Neuron (in vitro differentiated cells): ENCODE data around the gene PRELP.
"Not testable (repeated sequence)": the region's sequence is repeated elsewhere in the genome, so short reads cannot be mapped to it uniquely, and the experiment has no call there.

Experiments used
- H2AFZ ChIP-seq: one replicate; pipeline ENCODE4 v1.6.1; 2013; ENCODE audit warnings: low read depth, mild to moderate bottlenecking, inconsistent platforms, low read length, moderate library complexity
- H3K27me3 ChIP-seq: one replicate; pipeline ENCODE4 v1.6.1; 2013; ENCODE audit warnings: low read length; ENCODE audit not compliant: insufficient read depth
- H3K36me3 ChIP-seq: one replicate; pipeline ENCODE4 v1.6.1; 2013; ENCODE audit warnings: low read length; ENCODE audit not compliant: insufficient read depth
- H3K4me1 ChIP-seq: one replicate; pipeline ENCODE4 v1.6.1; 2013; ENCODE audit warnings: low read length; ENCODE audit not compliant: insufficient read depth
- H3K4me3 ChIP-seq: 2 replicates; pipeline ENCODE4 v1.5.1; 2013; ENCODE audit warnings: mild to moderate bottlenecking, low read length, moderate library complexity
- H3K9me3 ChIP-seq: one replicate; pipeline ENCODE4 v1.6.1; 2013; ENCODE audit warnings: low read length

PRELP gene

GRCh38 chr1:203507759-203508158, 32.2 kb downstream of the PRELP start:
- Histone ChIP-seq H3K9me3 (no peaks in the 10 kb centered on the region), H3K36me3 (no peaks in the 10 kb centered on the region), H3K27me3 (peaks cover 5% of the 10 kb centered on the region), H3K4me1 (peaks cover 35% of the 10 kb centered on the region), H3K4me3 (no peak overlapping the region), H2AFZ (peak overlapping the region; percentile 4)

GRCh38 chr1:203508463-203509073, 33.0 kb downstream of the PRELP start:
- peak overlapping the region; percentile 4 for H2AFZ ChIP-seq
- no peaks in the 10 kb centered on the region for H3K36me3 ChIP-seq
- H3K4me1 ChIP-seq: peaks cover 43% of the 10 kb centered on the region
- peaks cover under 1% of the 10 kb centered on the region for H3K27me3 ChIP-seq
- H3K9me3 ChIP-seq: no peaks in the 10 kb centered on the region
- no peak overlapping the region for H3K4me3 ChIP-seq

GRCh38 chr1:203509135-203509534, 33.5 kb downstream of the PRELP start:
- Histone ChIP-seq H3K9me3 (no peaks in the 10 kb centered on the region), H3K4me3 (no peak overlapping the region), H3K36me3 (no peaks in the 10 kb centered on the region), H3K4me1 (peaks cover 49% of the 10 kb centered on the region), H3K27me3 (no peaks in the 10 kb centered on the region), H2AFZ (peak overlapping the region; percentile 4)

GRCh38 chr1:203511513-203511912, 35.9 kb downstream of the PRELP start:
- H3K9me3 ChIP-seq: no peaks in the 10 kb centered on the region
- no peak overlapping the region for H2AFZ ChIP-seq
- H3K4me3 ChIP-seq: no peak overlapping the region
- peaks cover 66% of the 10 kb centered on the region for H3K4me1 ChIP-seq
- no peaks in the 10 kb centered on the region for H3K27me3 ChIP-seq
- H3K36me3 ChIP-seq: no peaks in the 10 kb centered on the region

- no peaks in the 10 kb centered on the region for H3K9me3 ChIP-seq
- no peak overlapping the region for H3K4me3 ChIP-seq
- no peak overlapping the region for H2AFZ ChIP-seq
- peaks cover 66% of the 10 kb centered on the region for H3K4me1 ChIP-seq
- no peaks in the 10 kb centered on the region for H3K27me3 ChIP-seq
- no peaks in the 10 kb centered on the region for H3K36me3 ChIP-seq
Observed at GRCh38 chr1:203511930-203512329, 36.3 kb downstream of the PRELP start.

- Histone ChIP-seq H3K4me1 (peaks cover 66% of the 10 kb centered on the region), H3K4me3 (no peak overlapping the region), H3K27me3 (no peaks in the 10 kb centered on the region), H3K36me3 (no peaks in the 10 kb centered on the region), H3K9me3 (no peaks in the 10 kb centered on the region), H2AFZ (no peak overlapping the region)
Observed at GRCh38 chr1:203512517-203512847, 36.9 kb downstream of the PRELP start.

GRCh38 chr1:203512848-203513584, 37.4 kb downstream of the PRELP start:
- Histone ChIP-seq H3K27me3 (no peaks in the 10 kb centered on the region), H3K9me3 (no peaks in the 10 kb centered on the region), H3K36me3 (no peaks in the 10 kb centered on the region), H3K4me3 (no peak overlapping the region), H2AFZ (no peak overlapping the region), H3K4me1 (peaks cover 64% of the 10 kb centered on the region)

- no peak overlapping the region for H3K4me3 ChIP-seq
- peaks cover 58% of the 10 kb centered on the region for H3K4me1 ChIP-seq
Observed at GRCh38 chr1:203513585-203514031, 38.0 kb downstream of the PRELP start.

GRCh38 chr1:203516184-203516583, 40.6 kb downstream of the PRELP start:
- H3K9me3 ChIP-seq: no peaks in the 10 kb centered on the region
- peaks cover 63% of the 10 kb centered on the region for H3K4me1 ChIP-seq
- H3K4me3 ChIP-seq: no peak overlapping the region
- no peaks in the 10 kb centered on the region for H3K36me3 ChIP-seq
- no peaks in the 10 kb centered on the region for H3K27me3 ChIP-seq
- no peak overlapping the region for H2AFZ ChIP-seq

More at GRCh38 chr1:203513585-203514031, 38.0 kb downstream of the PRELP start:
- Histone ChIP-seq H3K27me3 (no peaks in the 10 kb centered on the region), H3K9me3 (no peaks in the 10 kb centered on the region), H2AFZ (no peak overlapping the region), H3K36me3 (no peaks in the 10 kb centered on the region)

GRCh38 chr1:203516906-203517305, 41.3 kb downstream of the PRELP start:
- peaks cover 4% of the 10 kb centered on the region for H3K27me3 ChIP-seq
- H3K4me3 ChIP-seq: no peak overlapping the region
- no peaks in the 10 kb centered on the region for H3K36me3 ChIP-seq
- H2AFZ ChIP-seq: no peak overlapping the region
- H3K4me1 ChIP-seq: peaks cover 69% of the 10 kb centered on the region
- H3K9me3 ChIP-seq: no peaks in the 10 kb centered on the region

- H3K4me1 ChIP-seq: peaks cover 72% of the 10 kb centered on the region
Observed at GRCh38 chr1:203517426-203518110, 42.0 kb downstream of the PRELP start.

GRCh38 chr1:203518139-203518538, 42.5 kb downstream of the PRELP start:
- not testable (repeated sequence) for H3K9me3 ChIP-seq, H2AFZ ChIP-seq, H3K4me3 ChIP-seq, H3K36me3 ChIP-seq, H3K27me3 ChIP-seq
- peaks cover 66% of the 10 kb centered on the region for H3K4me1 ChIP-seq

More at GRCh38 chr1:203517426-203518110, 42.0 kb downstream of the PRELP start:
- Histone ChIP-seq H3K36me3 (no peaks in the 10 kb centered on the region), H2AFZ (no peak overlapping the region), H3K27me3 (peaks cover 4% of the 10 kb centered on the region), H3K9me3 (no peaks in the 10 kb centered on the region), H3K4me3 (no peak overlapping the region)

GRCh38 chr1:203518541-203518940, 42.9 kb downstream of the PRELP start:
- H3K4me3 ChIP-seq: no peak overlapping the region
- peaks cover 62% of the 10 kb centered on the region for H3K4me1 ChIP-seq
- no peaks in the 10 kb centered on the region for H3K36me3 ChIP-seq
- H3K27me3 ChIP-seq: peaks cover 4% of the 10 kb centered on the region
- no peaks in the 10 kb centered on the region for H3K9me3 ChIP-seq
- no peak overlapping the region for H2AFZ ChIP-seq
